Nucleus accumbens (tissue), 56 donors: ENCODE results near the gene FARS2.

ENCODE experiments used
- DNase-seq, 56 donors: peaks; one replicate each; lab custom pipeline; 2025; lab: John Stamatoyannopoulos, UW

Gene FARS2

GRCh38 chr6:5598123-5598522, 336.8 kb downstream of the FARS2 start:
- DNase-seq: no peak

GRCh38 chr6:5599127-5599526, 337.8 kb downstream of the FARS2 start:
- no peak for DNase-seq

GRCh38 chr6:5605937-5606336, 344.6 kb downstream of the FARS2 start:
- no peak for DNase-seq

GRCh38 chr6:5606546-5606945, 345.2 kb downstream of the FARS2 start:
- DNase-seq: peak in 8 of 56 donors; percentile 3 to 26 (median 11)

GRCh38 chr6:5610640-5611039, 349.3 kb downstream of the FARS2 start:
- DNase-seq: no peak

GRCh38 chr6:5617179-5617578, 355.9 kb downstream of the FARS2 start:
- DNase-seq: no peak

GRCh38 chr6:5619249-5619648, 357.9 kb downstream of the FARS2 start:
- no peak for DNase-seq

GRCh38 chr6:5622276-5623005, 361.1 kb downstream of the FARS2 start:
- DNase-seq: no peak

GRCh38 chr6:5623769-5624168, 362.5 kb downstream of the FARS2 start:
- DNase-seq: no peak

- no peak for DNase-seq
These were observed 362.9 kb downstream of the FARS2 start for GRCh38 chr6:5624256-5624655.

- DNase-seq: no peak
These were observed 365.6 kb downstream of the FARS2 start for GRCh38 chr6:5626727-5627426.

GRCh38 chr6:5630636-5631035, 369.3 kb downstream of the FARS2 start:
- no peak for DNase-seq

GRCh38 chr6:5632348-5632935, 371.1 kb downstream of the FARS2 start:
- DNase-seq: no peak

- DNase-seq: no peak
These were observed 373.2 kb downstream of the FARS2 start for GRCh38 chr6:5634525-5634924.

GRCh38 chr6:5636210-5637030, 375.1 kb downstream of the FARS2 start:
- DNase-seq: no peak

GRCh38 chr6:5637714-5638113, 376.4 kb downstream of the FARS2 start:
- DNase-seq: no peak

GRCh38 chr6:5638666-5639065, 377.4 kb downstream of the FARS2 start:
- DNase-seq: peak in 40 of 56 donors; percentile 4 to 83 (median 42)

- DNase-seq: no peak
These were observed 377.9 kb downstream of the FARS2 start for GRCh38 chr6:5639193-5639592.

- no peak for DNase-seq
These were observed 379.3 kb downstream of the FARS2 start for GRCh38 chr6:5640614-5641013.

GRCh38 chr6:5644523-5645185, 383.3 kb downstream of the FARS2 start:
- no peak for DNase-seq
